ENCODE measurements around the gene LMCD1. TPM values are rescaled to one million over a fixed set of nuclear protein-coding genes. Genes with fewer than 3 reads are reported as not detected.

Gene LMCD1
- polyA plus RNA-seq, 3 donors = 0.09 to 0.51 TPM; not detected in 1

DNA sequence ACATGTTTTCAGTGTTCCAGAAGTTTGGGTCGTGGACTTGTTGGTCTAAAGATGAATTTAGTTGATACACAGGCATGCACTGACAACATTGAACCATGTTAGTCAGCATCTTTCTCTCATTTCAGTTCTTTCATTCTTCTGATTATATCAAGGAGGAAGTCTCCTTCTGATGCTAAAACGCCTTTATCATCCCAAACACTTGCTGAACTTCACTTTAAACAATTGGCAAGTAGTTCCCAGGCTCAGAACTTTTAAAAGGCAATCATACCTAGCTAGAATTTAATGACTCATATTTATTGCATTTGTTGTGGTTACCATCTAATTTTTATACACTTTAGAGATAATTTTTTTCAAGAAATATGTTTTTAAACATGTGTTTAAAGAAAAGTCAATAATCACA lies 15.9 kb downstream of the LMCD1 start:
- peaks cover 11% of the 10 kb centered on the region for H3K4me1 Mint-ChIP-seq
- Histone ChIP-seq H2AFZ (ENCODE audit: insufficient read depth, low read depth, low read length, poor library complexity, severe bottlenecking) (no peak overlapping the region), H3K4me2 (replicated peaks; ENCODE audit: extremely low read depth, low read length, poor library complexity, severe bottlenecking) (no peak overlapping the region), H3K9me3 (replicated peaks in 1 of 2; ENCODE audit: control insufficient read depth in 1 of 2, insufficient read depth in 1 of 2, low read length in 2 of 2) (no peaks in the 10 kb centered on the region), H3K9ac (ENCODE audit: insufficient read depth, low read length, poor library complexity, severe bottlenecking) (no peak overlapping the region), H3K27me3 (ENCODE audit: control insufficient read depth in 2 of 2, insufficient read depth in 2 of 2, low read length in 2 of 2) (no peaks in the 10 kb centered on the region), H3K79me2 (ENCODE audit: insufficient read depth, low read length) (no peaks in the 10 kb centered on the region), H4K20me1 (ENCODE audit: insufficient read depth, low read length) (no peaks in the 10 kb centered on the region), H3K4me1 (ENCODE audit: control insufficient read depth in 1 of 2, insufficient read depth in 2 of 2, low read length in 2 of 2) (peaks cover 9 to 11% of the 10 kb centered on the region in 2 donors), H3K36me3 (replicated peaks in 1 of 2; ENCODE audit: control insufficient read depth in 1 of 2, insufficient read depth in 2 of 2, low read length in 2 of 2) (no peaks in the 10 kb centered on the region), H3K4me3 (replicated peaks in 1 of 3; ENCODE audit: low read depth in 2 of 3, low read length in 3 of 3) (no peak overlapping the region), H3K27ac (ENCODE audit: low read depth in 1 of 2, low read length in 2 of 2) (no peak overlapping the region)
- WGBS (ENCODE audit: insufficient coverage) = no CpG with 5 or more reads among the region's 2 CpGs
- peaks cover 2% of the 10 kb centered on the region in 3 donors for H3K27me3 Mint-ChIP-seq (ENCODE audit: low read depth in 3 of 3)
- TF ChIP-seq, protein P1, sequence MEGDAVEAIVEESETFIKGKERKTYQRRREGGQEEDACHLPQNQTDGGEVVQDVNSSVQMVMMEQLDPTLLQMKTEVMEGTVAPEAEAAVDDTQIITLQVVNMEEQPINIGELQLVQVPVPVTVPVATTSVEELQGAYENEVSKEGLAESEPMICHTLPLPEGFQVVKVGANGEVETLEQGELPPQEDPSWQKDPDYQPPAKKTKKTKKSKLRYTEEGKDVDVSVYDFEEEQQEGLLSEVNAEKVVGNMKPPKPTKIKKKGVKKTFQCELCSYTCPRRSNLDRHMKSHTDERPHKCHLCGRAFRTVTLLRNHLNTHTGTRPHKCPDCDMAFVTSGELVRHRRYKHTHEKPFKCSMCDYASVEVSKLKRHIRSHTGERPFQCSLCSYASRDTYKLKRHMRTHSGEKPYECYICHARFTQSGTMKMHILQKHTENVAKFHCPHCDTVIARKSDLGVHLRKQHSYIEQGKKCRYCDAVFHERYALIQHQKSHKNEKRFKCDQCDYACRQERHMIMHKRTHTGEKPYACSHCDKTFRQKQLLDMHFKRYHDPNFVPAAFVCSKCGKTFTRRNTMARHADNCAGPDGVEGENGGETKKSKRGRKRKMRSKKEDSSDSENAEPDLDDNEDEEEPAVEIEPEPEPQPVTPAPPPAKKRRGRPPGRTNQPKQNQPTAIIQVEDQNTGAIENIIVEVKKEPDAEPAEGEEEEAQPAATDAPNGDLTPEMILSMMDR (IDR thresholded peaks at IDR 0.05) = no peak
- no peak overlapping the region for H3K27ac Mint-ChIP-seq
- no peak overlapping the region for H3K4me3 Mint-ChIP-seq
- DNase-seq = no peak
- H3K36me3 Mint-ChIP-seq = no peaks in the 10 kb centered on the region
- peaks cover 0 to 2% (median 0%) of the 10 kb centered on the region in 7 donors for H3K9me3 Mint-ChIP-seq
- intact Hi-C loops (cut with micrococcal nuclease) = no loop called here

DNA sequence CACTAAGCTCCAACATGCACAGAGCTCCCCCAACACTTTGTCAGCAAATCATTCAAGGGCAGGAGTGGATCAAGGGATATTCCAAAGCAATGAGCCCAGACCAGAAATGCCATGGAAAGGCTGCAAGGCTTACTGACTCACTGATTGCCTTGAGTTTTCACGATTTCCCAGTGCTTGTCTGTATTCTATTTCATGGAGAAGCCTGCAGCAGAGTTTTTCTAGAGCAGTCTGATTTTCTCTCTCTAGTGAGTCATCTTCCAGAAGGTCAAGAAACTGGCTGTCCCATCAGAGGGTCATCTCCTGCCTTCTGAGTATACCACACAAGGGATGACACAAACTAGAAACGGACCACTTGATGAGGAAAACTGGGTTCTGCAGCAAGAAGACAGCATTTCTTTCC lies 16.5 kb downstream of the LMCD1 start:
- DNase-seq = no peak
- H3K27me3 ChIP-seq (ENCODE audit: control insufficient read depth in 2 of 2, insufficient read depth in 2 of 2, low read length in 2 of 2) = no peaks in the 10 kb centered on the region
- no peaks in the 10 kb centered on the region for H4K20me1 ChIP-seq (ENCODE audit: insufficient read depth, low read length)
- no peaks in the 10 kb centered on the region for H3K79me2 ChIP-seq (ENCODE audit: insufficient read depth, low read length)
- Mint-ChIP-seq H3K4me1 (peaks cover 11% of the 10 kb centered on the region), H3K9me3 (peaks cover 0 to 2% (median 0%) of the 10 kb centered on the region in 7 donors), H3K27ac (no peak overlapping the region), H3K4me3 (no peak overlapping the region), H3K36me3 (no peaks in the 10 kb centered on the region), H3K27me3 (ENCODE audit: low read depth in 3 of 3) (peaks cover 2 to 5% (median 2%) of the 10 kb centered on the region in 3 donors)
- no peaks in the 10 kb centered on the region for H3K36me3 ChIP-seq (replicated peaks in 1 of 2; ENCODE audit: control insufficient read depth in 1 of 2, insufficient read depth in 2 of 2, low read length in 2 of 2)
- WGBS (ENCODE audit: insufficient coverage) = 100% methylated on average over 2 of the region's 2 CpGs
- H2AFZ ChIP-seq (ENCODE audit: insufficient read depth, low read depth, low read length, poor library complexity, severe bottlenecking) = no peak overlapping the region
- TF ChIP-seq, protein P1 (IDR thresholded peaks at IDR 0.05) = no peak
- no peaks in the 10 kb centered on the region for H3K9me3 ChIP-seq (replicated peaks in 1 of 2; ENCODE audit: control insufficient read depth in 1 of 2, insufficient read depth in 1 of 2, low read length in 2 of 2)
- intact Hi-C loops (cut with micrococcal nuclease) = no loop called here
- H3K4me1 ChIP-seq (ENCODE audit: control insufficient read depth in 1 of 2, insufficient read depth in 2 of 2, low read length in 2 of 2) = peaks cover 9 to 11% of the 10 kb centered on the region in 2 donors
- H3K27ac ChIP-seq (ENCODE audit: low read depth in 1 of 2, low read length in 2 of 2) = no peak overlapping the region
- no peak overlapping the region for H3K4me3 ChIP-seq (replicated peaks in 1 of 3; ENCODE audit: low read depth in 2 of 3, low read length in 3 of 3)
- no peak overlapping the region for H3K4me2 ChIP-seq (replicated peaks; ENCODE audit: extremely low read depth, low read length, poor library complexity, severe bottlenecking)
- no peak overlapping the region for H3K9ac ChIP-seq (ENCODE audit: insufficient read depth, low read length, poor library complexity, severe bottlenecking)

Measured in CD14-positive monocyte (primary cell).